Measurements from ENCODE around the gene NAA25.

GRCh38 chr12:111991535-111991934 lies 117.0 kb downstream of the NAA25 start:
- no peak for TF ChIP-seq TAF1 (IDR thresholded peaks at IDR 0.05; ENCODE audit: borderline replicate concordance, low read depth, low read length)
- TF ChIP-seq POLR2AphosphoS5 (IDR thresholded peaks at IDR 0.05; ENCODE audit: low read depth, low read length), result no peak

Measured in GM12892 (cell line).